H1 (cell line): ENCODE data around the gene PCBP4. TPM values are rescaled to one million over a fixed set of nuclear protein-coding genes. Genes with fewer than 3 reads are reported as not detected.

ENCODE experiments used
- CTCF ChIA-PET: fragments of 300-600 bp; sonication (Branson Sonifier 250); formaldehyde crosslinking; loops from one replicate; lab custom pipeline; 2021; ENCODE audit not compliant: partially characterized antibody; lab: Charles Lee
- POLR2A ChIA-PET: fragments of 300-600 bp; sonication (Branson Sonifier 250); formaldehyde crosslinking; loops from one replicate; lab custom pipeline; 2021; ENCODE audit warnings: inconsistent platforms; ENCODE audit not compliant: partially characterized antibody; lab: Charles Lee
- DNase-seq, 2 experiments: peaks; one replicate each; pipeline versions ENCODE4 v3.0.0 to v3.0.0-alpha.2; 2010 to 2022; ENCODE audit warnings: low spot score in 2 of 2, low read depth in 1 of 2, mixed read lengths in 1 of 2
- FAIRE-seq: peaks from 2 replicates; lab custom pipeline; 2011; peaks lifted over from hg19 to GRCh38; lab: Jason Lieb, UNC
- H2AFZ ChIP-seq: 2 replicates; pipeline ENCODE4 v1.8.1; 2012; ENCODE audit warnings: low read length, inconsistent platforms
- H2AK5ac ChIP-seq: 2 replicates; pipeline ENCODE4 v1.6.1; 2013; ENCODE audit warnings: low read depth, low read length
- H2BK120ac ChIP-seq: replicated peaks from 2 replicates; pipeline ENCODE3; 2013; ENCODE audit warnings: low read depth, low read length, inconsistent platforms
- H2BK12ac ChIP-seq: 2 replicates; pipeline ENCODE4 v1.6.1; 2013; ENCODE audit warnings: low read depth, low read length
- H2BK15ac ChIP-seq: 2 replicates; pipeline ENCODE4 v1.6.1; 2013; ENCODE audit warnings: low read length
- H2BK20ac ChIP-seq: 2 replicates; pipeline ENCODE4 v1.6.1; 2013; ENCODE audit warnings: low read length
- H2BK5ac ChIP-seq: 2 replicates; pipeline ENCODE4 v1.6.1; 2013; ENCODE audit warnings: low read depth, low read length
- H3K14ac ChIP-seq: 2 replicates; pipeline ENCODE4 v1.6.1; 2013; ENCODE audit warnings: inconsistent platforms; ENCODE audit not compliant: insufficient read length
- H3K18ac ChIP-seq: 2 replicates; pipeline ENCODE4 v1.6.1; 2013; ENCODE audit warnings: low read length; ENCODE audit errors: extremely low read depth
- H3K23ac ChIP-seq: 2 replicates; pipeline ENCODE4 v1.6.1; 2013; ENCODE audit warnings: inconsistent platforms; ENCODE audit not compliant: insufficient read length
- H3K23me2 ChIP-seq: 2 replicates; pipeline ENCODE4 v1.6.1; 2013; ENCODE audit warnings: low read depth, low read length
- H3K27ac ChIP-seq: 2 replicates; pipeline ENCODE4 v1.6.1; 2011; ENCODE audit warnings: low read depth, low read length, inconsistent platforms
- H3K27me3 ChIP-seq, 4 experiments: replicated peaks in 1 of 4; 1 replicate in 1 of 4; 2 replicates in 3 of 4; pipeline versions ENCODE4 v1.6.1 to v1.8.1; 2011 to 2013; ENCODE audit warnings: low read length in 3 of 4, mild to moderate bottlenecking in 3 of 4, inconsistent platforms in 2 of 4, mixed read lengths in 2 of 4, moderate library complexity in 1 of 4; ENCODE audit not compliant: control insufficient read depth in 3 of 4, insufficient read depth in 3 of 4; ENCODE audit errors: extremely low read depth in 1 of 4
- H3K36me3 ChIP-seq, 4 experiments: 2 replicates each; pipeline versions ENCODE4 v1.6.1 to v1.8.1; 2011 to 2013; ENCODE audit warnings: mild to moderate bottlenecking in 4 of 4, low read length in 3 of 4, moderate library complexity in 2 of 4, control low read depth in 1 of 4, inconsistent platforms in 1 of 4; ENCODE audit not compliant: insufficient read depth in 4 of 4, control insufficient read depth in 2 of 4
- H3K4ac ChIP-seq: replicated peaks from 2 replicates; pipeline ENCODE3; 2013; ENCODE audit warnings: low read length, low read depth, mixed read lengths, inconsistent platforms; ENCODE audit not compliant: insufficient read length
- H3K4me1 ChIP-seq, 4 experiments: replicated peaks in 1 of 4; 1 replicate in 1 of 4; 2 replicates in 3 of 4; pipeline versions ENCODE4 v1.6.1 to v1.8.1; 2011 to 2013; ENCODE audit warnings: low read length in 3 of 4, inconsistent platforms in 2 of 4, mixed read lengths in 1 of 4; ENCODE audit not compliant: insufficient read depth in 4 of 4, control insufficient read depth in 3 of 4
- H3K4me2 ChIP-seq, 2 experiments: 2 replicates each; pipeline versions ENCODE4 v1.6.1 to v1.8.1; 2011 to 2013; ENCODE audit warnings: low read depth in 2 of 2, low read length in 2 of 2, control low read depth in 1 of 2, inconsistent platforms in 1 of 2, mild to moderate bottlenecking in 1 of 2; ENCODE audit not compliant: insufficient read depth in 1 of 2
- H3K4me3 ChIP-seq, 4 experiments: fragments of 200-600, 300-600 bp in 1 of 4; sonication (generic), shearing (Covaris generic), sonication (Bioruptor Twin) in 1 of 4; 2 replicates each; pipeline versions ENCODE4 v1.5.1 to v1.8.1; 2011 to 2016; ENCODE audit warnings: low read length in 4 of 4, low read depth in 3 of 4, control low read depth in 2 of 4, inconsistent platforms in 2 of 4, mild to moderate bottlenecking in 2 of 4, mixed read lengths in 1 of 4, moderate library complexity in 1 of 4; ENCODE audit not compliant: insufficient read depth in 2 of 4; ENCODE audit errors: extremely low read depth in 1 of 4
- H3K56ac ChIP-seq: replicated peaks from 2 replicates; pipeline ENCODE3; 2013; ENCODE audit warnings: low read depth, mild to moderate bottlenecking, mixed read lengths, low read length, inconsistent platforms; ENCODE audit not compliant: insufficient read length
- H3K79me1 ChIP-seq: 2 replicates; pipeline ENCODE4 v1.6.1; 2013; ENCODE audit warnings: low read depth, low read length, control low read depth
- H3K79me2 ChIP-seq, 2 experiments: 2 replicates each; pipeline versions ENCODE4 v1.6.1 to v1.8.1; 2012 to 2013; ENCODE audit warnings: low read length in 2 of 2, mild to moderate bottlenecking in 2 of 2, inconsistent platforms in 1 of 2; ENCODE audit not compliant: insufficient read depth in 2 of 2, control insufficient read depth in 1 of 2
- H3K9ac ChIP-seq, 4 experiments: replicated peaks in 1 of 4; 1 replicate in 1 of 4; 2 replicates in 3 of 4; pipeline versions ENCODE4 v1.6.1 to v1.8.1; 2011 to 2013; ENCODE audit warnings: low read depth in 3 of 4, low read length in 3 of 4, control low read depth in 2 of 4, mild to moderate bottlenecking in 2 of 4, moderate library complexity in 2 of 4, inconsistent platforms in 1 of 4; ENCODE audit errors: extremely low read depth in 1 of 4
- H3K9me3 ChIP-seq, 2 experiments: 2 replicates each; pipeline versions ENCODE4 v1.6.1 to v1.8.1; 2012 to 2013; ENCODE audit warnings: mild to moderate bottlenecking in 2 of 2, moderate library complexity in 2 of 2, control low read depth in 1 of 2, inconsistent platforms in 1 of 2, low read depth in 1 of 2, low read length in 1 of 2, mixed read lengths in 1 of 2; ENCODE audit not compliant: insufficient read depth in 2 of 2
- H4K20me1 ChIP-seq, 2 experiments: replicated peaks in 1 of 2; 2 replicates each; pipeline versions ENCODE3 to v1.8.1; 2011 to 2013; ENCODE audit warnings: inconsistent platforms in 2 of 2, low read length in 2 of 2, mild to moderate bottlenecking in 1 of 2; ENCODE audit not compliant: insufficient read depth in 2 of 2, control insufficient read depth in 1 of 2
- H4K5ac ChIP-seq: 2 replicates; pipeline ENCODE4 v1.6.1; 2013; ENCODE audit warnings: low read length, low read depth, mixed read lengths, inconsistent platforms; ENCODE audit not compliant: insufficient read length
- H4K8ac ChIP-seq: 2 replicates; pipeline ENCODE4 v1.8.0; 2013; ENCODE audit warnings: mild to moderate bottlenecking, moderate library complexity, low read length, inconsistent platforms; ENCODE audit not compliant: insufficient read depth; ENCODE audit errors: extremely low read depth
- H4K91ac ChIP-seq: replicated peaks from 2 replicates; pipeline ENCODE3; 2013; ENCODE audit warnings: low read length, mixed read lengths, inconsistent platforms; ENCODE audit not compliant: insufficient read length
- ASH2L ChIP-seq: fragments of 200-600, 300-600 bp; sonication (generic); IDR thresholded peaks from one replicate; pipeline ENCODE4 v1.7.1; 2017; ENCODE audit warnings: low read length
- BACH1 ChIP-seq: IDR thresholded peaks from 2 replicates; pipeline ENCODE4 v1.6.1; 2012; ENCODE audit warnings: low read length, improper control_type of control experiment
- EP300 ChIP-seq, 2 experiments: IDR thresholded peaks; 1 replicate in 1 of 2; 2 replicates in 1 of 2; pipeline ENCODE4 v1.6.1; 2011 to 2012; ENCODE audit warnings: low read depth in 2 of 2, low read length in 2 of 2, mild to moderate bottlenecking in 2 of 2, borderline replicate concordance in 1 of 2, inconsistent platforms in 1 of 2, moderate library complexity in 1 of 2
- GABPA ChIP-seq: IDR thresholded peaks from 2 replicates; pipeline ENCODE4 v1.6.1; 2011; ENCODE audit warnings: mild to moderate bottlenecking, low read length, moderate library complexity, borderline replicate concordance; ENCODE audit not compliant: insufficient read depth
- KDM4A ChIP-seq: IDR thresholded peaks from one replicate; pipeline ENCODE4 v1.7.1; 2012; ENCODE audit warnings: low read depth, mild to moderate bottlenecking, moderate library complexity, low read length, inconsistent platforms; ENCODE audit not compliant: severe bottlenecking
- NANOG ChIP-seq: IDR thresholded peaks from 2 replicates; pipeline ENCODE4 v1.6.1; 2011; ENCODE audit warnings: low read length, low read depth, mild to moderate bottlenecking, inconsistent platforms; ENCODE audit not compliant: insufficient read depth, poor library complexity, severe bottlenecking
- NRF1 ChIP-seq: IDR thresholded peaks from 2 replicates; pipeline ENCODE4 v1.6.1; 2011; ENCODE audit warnings: mild to moderate bottlenecking, low read depth, low read length, improper control_type of control experiment
- POLR2A ChIP-seq, 2 experiments: IDR thresholded peaks; 1 replicate in 1 of 2; 2 replicates in 1 of 2; pipeline ENCODE4 v1.6.1; 2011; ENCODE audit warnings: low read depth in 2 of 2, low read length in 2 of 2, mild to moderate bottlenecking in 2 of 2; ENCODE audit errors: control extremely low read depth in 1 of 2
- SIX5 ChIP-seq: IDR thresholded peaks from 2 replicates; pipeline ENCODE4 v1.6.1; 2011; ENCODE audit warnings: mild to moderate bottlenecking, low read depth, low read length
- SP4 ChIP-seq: IDR thresholded peaks from 2 replicates; pipeline ENCODE4 v1.6.1; 2012; ENCODE audit warnings: low read length, inconsistent platforms
- TAF1 ChIP-seq: IDR thresholded peaks from 2 replicates; pipeline ENCODE4 v1.6.1; 2011; ENCODE audit warnings: mild to moderate bottlenecking, low read depth, low read length
- YY1 ChIP-seq: IDR thresholded peaks from 2 replicates; pipeline ENCODE4 v1.6.1; 2011; ENCODE audit warnings: low read depth, mild to moderate bottlenecking, low read length
- WGBS, 2 experiments: shearing (Covaris generic) in 1 of 2; methylation state at CpG; one replicate each; pipeline versions ENCODE4 v1.1.6 to v1.1.7; 2013 to 2015; ENCODE audit warnings: low lambda C conversion rate in 2 of 2, mixed read lengths in 2 of 2, inconsistent platforms in 1 of 2, low coverage in 1 of 2, missing lambda C conversion rate in 1 of 2; ENCODE audit not compliant: insufficient replicate concordance in 2 of 2, insufficient coverage in 1 of 2, insufficient read length in 1 of 2; ENCODE audit errors: extremely low coverage in 1 of 2, missing lambda C conversion rate in 1 of 2; 5-methylcytosine and 5-hydroxymethylcytosine counted together
- polyA plus RNA-seq, 7 experiments: library from polyadenylated mRNA; depleted of rRNA in 3 of 7; stranded (reverse) in 5 of 7; unstranded in 2 of 7; fragments of >200 nt in 5 of 7; fragments of 200-250 nt in 2 of 7; gene quantifications; 1 replicate in 5 of 7; 2 replicates in 1 of 7; 4 replicates in 1 of 7; pipeline versions ENCODE4 v1.2.1 to v1.2.3, GENCODE V29; 2011 to 2013; ENCODE audit warnings: missing spikeins in 2 of 7, mixed read lengths in 2 of 7
- total RNA-seq: library from RNA; stranded (reverse); fragmentation: NEBNext Ultra II Directional; extraction: Animal tissue kit (Norgen Biotek cat#: 25700); gene quantifications from 2 replicates; pipeline ENCODE4 v1.2.1, GENCODE V29; 2021

Gene PCBP4
- total and polyA plus RNA-seq, 2 of the 8 experiments (the other 6 are each of a cell fraction or from before 2014, with no cell fraction given), result 16.4 to 34.1 TPM

GRCh38 chr3:51982838-51983577 is 15.8 kb upstream of the PCBP4 start, which contains the start of gene ACY1:
Gene ACY1, plus strand, starts transcription at chr3:51983535. Its CDS starts 530 bp downstream, at chr3:51984065.
- 2% methylated on average over 51 of the region's 68 CpGs; no CpG with 5 or more reads in 1 of the 2 experiments for WGBS, 2 experiments
- H2AK5ac ChIP-seq, result peak within 1 kb of the TSS; percentile 77
- peak within 1 kb of the TSS; percentile 99; the same call in 1 of the 2 replicates for H2BK15ac ChIP-seq
- H3K23ac ChIP-seq, result no peak within 1 kb of the TSS
- peak within 1 kb of the TSS; percentile 85; the same call in 1 of the 2 replicates for H4K8ac ChIP-seq
- peaks cover 7% of the 10 kb centered on the region for H3K23me2 ChIP-seq
- H3K79me2 ChIP-seq, result no peaks in the 10 kb centered on the region
- CTCF ChIA-PET, result interaction anchor here (0.7 to 5.5 kb wide), 24 partner anchors 10 to 223 kb away, joined by 3 to 66 read pairs (median 6); partner anchors contain the start of genes ABHD14B, GPR62, PARP3 and PCBP4
- no peaks in the 10 kb centered on the region for H3K27me3 ChIP-seq
- POLR2A ChIA-PET, result interaction anchor here (0.8 to 29.3 kb wide), 16 partner anchors 1 to 173 kb away, joined by 3 to 923 read pairs (median 5); partner anchors contain the start of genes ABHD14A, ABHD14B, ACY1 and GPR62
- DNase-seq, result peak in 1 of 2 experiments; percentile 89
- peaks cover 0 to 12% (median 9%) of the 10 kb centered on the region in 4 experiments; a peak in 6 of 7 replicates for H3K4me1 ChIP-seq
- peak within 1 kb of the TSS; percentile 95 for H2BK5ac ChIP-seq
- H2BK120ac ChIP-seq, result no peak within 1 kb of the TSS
- H4K20me1 ChIP-seq, result peaks cover 0 to 2% of the 10 kb centered on the region in 2 experiments
- H3K27ac ChIP-seq, result peak within 1 kb of the TSS; percentile 45; the same call in 1 of the 2 replicates
- peak within 1 kb of the TSS; percentile 43 for H3K56ac ChIP-seq
- peak within 1 kb of the TSS; percentile 53 to 63 (median 56) for H3K4me3 ChIP-seq
- peak within 1 kb of the TSS; percentile 78 for H4K91ac ChIP-seq
- H3K14ac ChIP-seq, result no peak within 1 kb of the TSS
- H3K36me3 ChIP-seq, result no peaks in the 10 kb centered on the region
- no peaks in the 10 kb centered on the region for H3K9me3 ChIP-seq
- peak within 1 kb of the TSS; percentile 86 for H3K4ac ChIP-seq
- peak within 1 kb of the TSS; percentile 91; the same call in 1 of the 2 replicates for H2BK12ac ChIP-seq
- H3K9ac ChIP-seq, result peak within 1 kb of the TSS; percentile 30 to 65 (median 40); a peak in 6 of 7 replicates
- no peak for FAIRE-seq
- H2BK20ac ChIP-seq, result peak within 1 kb of the TSS; percentile 87; the same call in 1 of the 2 replicates
- peak within 1 kb of the TSS; percentile 89 to 97 for H3K4me2 ChIP-seq
- peak within 1 kb of the TSS; percentile 52 for H2AFZ ChIP-seq
- H4K5ac ChIP-seq, result peak within 1 kb of the TSS; percentile 71
- peaks cover 7% of the 10 kb centered on the region for H3K79me1 ChIP-seq
- H3K18ac ChIP-seq, result peak within 1 kb of the TSS; percentile 89
- peak in 1 of 2 experiments; percentile 86; a peak in 2 of 3 replicates for TF ChIP-seq POLR2A (IDR thresholded peaks at IDR 0.05; ENCODE audit: control extremely low read depth in 1 of 2, low read depth in 2 of 2, low read length in 2 of 2)
- 0 out of 2 replicates have a peak, but pooled peaks have one; percentile 20 for TF ChIP-seq SP4
- no peak for TF ChIP-seq EP300 (IDR thresholded peaks at IDR 0.05; ENCODE audit: borderline replicate concordance in 1 of 2, low read depth in 2 of 2, low read length in 2 of 2)
- TF ChIP-seq BACH1, result no peak
- TF ChIP-seq KDM4A, result peak; percentile 31
- TF ChIP-seq SIX5, result no peak
- peak; percentile 77 for TF ChIP-seq TAF1
- TF ChIP-seq YY1, result no peak
- no peak for TF ChIP-seq NANOG
- no peak for TF ChIP-seq NRF1
- TF ChIP-seq GABPA, result no peak
- TF ChIP-seq ASH2L, result peak; percentile 41
